Neuronal stem cell (in vitro differentiated cells): Measurements from ENCODE around the gene PGRMC2.

Experiments
- DNase-seq: peaks from one replicate; pipeline ENCODE4 v3.0.0-alpha.2; 2013; ENCODE audit warnings: low spot score
- H2AFZ ChIP-seq: one replicate; pipeline ENCODE4 v1.6.1; 2013; ENCODE audit warnings: mild to moderate bottlenecking, low read length, inconsistent platforms
- H2AK5ac ChIP-seq: 2 replicates; pipeline ENCODE4 v1.6.1; 2013; ENCODE audit warnings: low read depth, mild to moderate bottlenecking, inconsistent platforms, low read length, moderate library complexity, mixed read lengths
- H2BK120ac ChIP-seq: 2 replicates; pipeline ENCODE4 v1.6.1; 2013; ENCODE audit warnings: low read depth, mild to moderate bottlenecking, inconsistent platforms, low read length, moderate library complexity, mixed read lengths
- H2BK12ac ChIP-seq: one replicate; pipeline ENCODE4 v1.6.1; 2013; ENCODE audit warnings: low read length, inconsistent platforms
- H2BK15ac ChIP-seq: 2 replicates; pipeline ENCODE4 v1.6.1; 2013; ENCODE audit warnings: mild to moderate bottlenecking, low read length, inconsistent platforms, mixed read lengths
- H2BK5ac ChIP-seq: one replicate; pipeline ENCODE4 v1.6.1; 2013; ENCODE audit warnings: inconsistent platforms, mild to moderate bottlenecking, low read length, moderate library complexity
- H3K14ac ChIP-seq: one replicate; pipeline ENCODE4 v1.6.1; 2013; ENCODE audit warnings: low read length, inconsistent platforms
- H3K18ac ChIP-seq: 2 replicates; pipeline ENCODE4 v1.6.1; 2013; ENCODE audit warnings: low read length, inconsistent platforms
- H3K23ac ChIP-seq: 2 replicates; pipeline ENCODE4 v1.6.1; 2013; ENCODE audit warnings: low read depth, mild to moderate bottlenecking, mixed read lengths, low read length, inconsistent platforms; ENCODE audit not compliant: poor library complexity
- H3K27ac ChIP-seq: replicated peaks from 3 replicates; pipeline ENCODE4 v1.5.1; 2013; ENCODE audit warnings: low read length, inconsistent platforms
- H3K27me3 ChIP-seq, 3 experiments: 2 replicates each; pipeline ENCODE4 v1.6.1; 2013; ENCODE audit warnings: low read length in 3 of 3, mild to moderate bottlenecking in 2 of 3, inconsistent platforms in 1 of 3, low read depth in 1 of 3, mixed read lengths in 1 of 3, moderate library complexity in 1 of 3; ENCODE audit not compliant: control insufficient read depth in 3 of 3, insufficient read depth in 3 of 3
- H3K36me3 ChIP-seq, 2 donors: replicated peaks in 1 of 2; 2 replicates each; pipeline ENCODE4 v1.6.1; 2013; ENCODE audit warnings: low read length in 2 of 2; ENCODE audit not compliant: control insufficient read depth in 2 of 2, insufficient read depth in 2 of 2
- H3K4ac ChIP-seq: 2 replicates; pipeline ENCODE4 v1.6.1; 2013; ENCODE audit warnings: inconsistent platforms, mild to moderate bottlenecking, low read length, moderate library complexity
- H3K4me1 ChIP-seq, 2 donors: 1 replicate in 1 of 2; 2 replicates in 1 of 2; pipeline ENCODE4 v1.6.1; 2013; ENCODE audit warnings: low read length in 2 of 2, low read depth in 1 of 2; ENCODE audit not compliant: control insufficient read depth in 2 of 2, insufficient read depth in 1 of 2
- H3K4me2 ChIP-seq: one replicate; pipeline ENCODE4 v1.6.1; 2013; ENCODE audit warnings: mild to moderate bottlenecking, low read length, inconsistent platforms; ENCODE audit not compliant: insufficient read depth, poor library complexity, severe bottlenecking
- H3K4me3 ChIP-seq, 2 donors: 2 replicates each; pipeline ENCODE4 v1.5.1; 2013; ENCODE audit warnings: low read length in 2 of 2, mild to moderate bottlenecking in 2 of 2, inconsistent platforms in 1 of 2, moderate library complexity in 1 of 2
- H3K79me1 ChIP-seq: one replicate; pipeline ENCODE4 v1.6.1; 2013; ENCODE audit warnings: low read depth, mild to moderate bottlenecking, inconsistent platforms, low read length, moderate library complexity
- H3K9ac ChIP-seq: one replicate; pipeline ENCODE4 v1.6.1; 2013; ENCODE audit warnings: mild to moderate bottlenecking, low read depth, low read length, inconsistent platforms; ENCODE audit not compliant: poor library complexity
- H3K9me3 ChIP-seq, 2 donors: replicated peaks in 1 of 2; 2 replicates each; pipeline versions ENCODE3 to v1.6.1; 2013; ENCODE audit warnings: low read length in 2 of 2, mild to moderate bottlenecking in 2 of 2, inconsistent platforms in 1 of 2, low read depth in 1 of 2, mixed read lengths in 1 of 2, moderate library complexity in 1 of 2; ENCODE audit not compliant: control insufficient read depth in 2 of 2, insufficient read depth in 1 of 2
- H4K8ac ChIP-seq: one replicate; pipeline ENCODE4 v1.6.1; 2013; ENCODE audit warnings: low read depth, mild to moderate bottlenecking, inconsistent platforms, low read length, moderate library complexity
- H4K91ac ChIP-seq: one replicate; pipeline ENCODE4 v1.6.1; 2013; ENCODE audit warnings: low read length, low read depth, mild to moderate bottlenecking, inconsistent platforms; ENCODE audit not compliant: poor library complexity
- whole genome bisulfite sequencing, 2 donors: extraction: QIAGEN DNeasy Blood & Tissue Kit; methylation state at CpG; one replicate each; pipeline ENCODE4 v1.1.7; 2013; ENCODE audit warnings: missing lambda C conversion rate in 2 of 2, mixed read lengths in 1 of 2; ENCODE audit not compliant: insufficient read length in 2 of 2, insufficient replicate concordance in 1 of 2; ENCODE audit errors: extremely low coverage in 2 of 2; 5-methylcytosine and 5-hydroxymethylcytosine counted together

PGRMC2 gene

GRCh38 chr4:128286474-128287058 is 1.0 kb downstream of the PGRMC2 start:
- peak overlapping the region; percentile 82 for H3K27ac ChIP-seq
- H4K8ac ChIP-seq = no peak overlapping the region
- no peak overlapping the region for H4K91ac ChIP-seq
- H3K27me3 ChIP-seq = no peaks in the 10 kb centered on the region
- H3K4me3 ChIP-seq = peak overlapping the region; percentile 90 to 93
- peak overlapping the region; percentile 57 for H3K4me2 ChIP-seq
- DNase-seq = peak; percentile 5
- peaks cover 0 to 11% of the 10 kb centered on the region in 2 donors for H3K9me3 ChIP-seq
- peak overlapping the region; percentile 92 for H2AFZ ChIP-seq
- no peak overlapping the region for H2BK15ac ChIP-seq
- no peak overlapping the region for H2BK12ac ChIP-seq
- peaks cover 0 to 35% of the 10 kb centered on the region in 2 donors for H3K36me3 ChIP-seq
- H2BK5ac ChIP-seq = peak overlapping the region; percentile 72
- no peak overlapping the region for H3K18ac ChIP-seq
- no peak overlapping the region for H3K23ac ChIP-seq
- H3K79me1 ChIP-seq = peaks cover 2% of the 10 kb centered on the region
- no peak overlapping the region for H3K9ac ChIP-seq
- no peak overlapping the region for H3K14ac ChIP-seq
- H2BK120ac ChIP-seq = no peak overlapping the region
- H2AK5ac ChIP-seq = no peak overlapping the region
- H3K4ac ChIP-seq = no peak overlapping the region
- WGBS, 2 donors = no CpG with 5 or more reads among the region's 11 CpGs
- peaks cover 0 to 2% of the 10 kb centered on the region in 2 donors for H3K4me1 ChIP-seq

GRCh38 chr4:128285085-128285997 is 2.3 kb downstream of the PGRMC2 start:
- Histone ChIP-seq H3K79me1 (peaks cover 2% of the 10 kb centered on the region), H3K4me2 (peak overlapping the region; percentile 11), H3K4me1 (peaks cover 0 to 2% of the 10 kb centered on the region in 2 donors), H3K4ac (no peak overlapping the region), H2AK5ac (no peak overlapping the region), H2BK15ac (no peak overlapping the region), H2AFZ (no peak overlapping the region), H2BK5ac (no peak overlapping the region), H3K4me3 (peak overlapping the region in 1 of 2 donors; percentile 90), H3K36me3 (peaks cover 0 to 44% of the 10 kb centered on the region in 2 donors), H3K27me3 (no peaks in the 10 kb centered on the region), H3K14ac (no peak overlapping the region), H3K18ac (no peak overlapping the region), H4K91ac (no peak overlapping the region), H3K23ac (no peak overlapping the region), H4K8ac (no peak overlapping the region), H3K9me3 (peaks cover 0 to 13% of the 10 kb centered on the region in 2 donors), H3K27ac (no peak overlapping the region), H2BK120ac (no peak overlapping the region), H3K9ac (no peak overlapping the region), H2BK12ac (no peak overlapping the region)
- DNase-seq = no peak
- no CpG with 5 or more reads among the region's 18 CpGs for WGBS, 2 donors

DNA sequence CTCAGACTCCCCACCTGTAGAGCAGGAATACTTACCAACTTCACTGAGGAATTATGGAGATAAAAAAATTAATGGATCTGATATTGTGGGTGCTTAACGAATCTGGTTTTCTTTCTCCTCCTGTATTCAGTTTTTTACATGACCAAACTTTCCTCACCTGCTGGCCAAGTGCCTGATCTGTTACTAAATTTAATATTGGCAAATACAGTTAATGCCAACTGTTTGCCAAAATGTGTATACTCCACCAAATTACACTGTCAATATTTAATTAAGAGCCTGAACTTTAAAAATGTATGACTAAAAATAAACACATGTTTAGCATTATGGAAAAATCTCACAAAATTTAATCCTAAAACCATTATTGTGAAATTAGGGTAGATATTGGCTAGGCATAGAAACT is 3.3 kb downstream of the PGRMC2 start:
- no peak overlapping the region for H4K8ac ChIP-seq

GRCh38 chr4:128283071-128283470 is 4.5 kb downstream of the PGRMC2 start:
- Histone ChIP-seq H3K4me3 (no peak overlapping the region), H3K23ac (no peak overlapping the region), H3K79me1 (peaks cover 2% of the 10 kb centered on the region), H3K9ac (no peak overlapping the region), H3K9me3 (peaks cover 0 to 14% of the 10 kb centered on the region in 2 donors), H2BK15ac (no peak overlapping the region), H2BK5ac (no peak overlapping the region), H3K4me2 (no peak overlapping the region), H4K8ac (no peak overlapping the region), H3K4me1 (no peaks in the 10 kb centered on the region), H4K91ac (no peak overlapping the region), H2AFZ (no peak overlapping the region), H3K18ac (no peak overlapping the region), H2BK120ac (no peak overlapping the region), H3K27me3 (no peaks in the 10 kb centered on the region), H3K14ac (no peak overlapping the region), H3K27ac (no peak overlapping the region), H2BK12ac (no peak overlapping the region), H2AK5ac (no peak overlapping the region), H3K4ac (no peak overlapping the region), H3K36me3 (peaks cover 0 to 61% of the 10 kb centered on the region in 2 donors)
- WGBS, 2 donors = no CpG with 5 or more reads among the region's 2 CpGs
- DNase-seq = no peak

More for the DNA sequence above, 3.3 kb downstream of the PGRMC2 start:
- Histone ChIP-seq H3K4me1 (peaks cover 0 to 2% of the 10 kb centered on the region in 2 donors), H3K9ac (no peak overlapping the region), H3K9me3 (peaks cover 0 to 14% of the 10 kb centered on the region in 2 donors), H2BK15ac (no peak overlapping the region), H3K23ac (no peak overlapping the region), H3K27me3 (no peaks in the 10 kb centered on the region), H4K91ac (no peak overlapping the region), H3K27ac (no peak overlapping the region), H3K14ac (no peak overlapping the region), H2AFZ (no peak overlapping the region), H3K36me3 (peaks cover 0 to 54% of the 10 kb centered on the region in 2 donors), H3K4me3 (no peak overlapping the region), H2BK12ac (no peak overlapping the region), H2BK120ac (no peak overlapping the region), H2BK5ac (no peak overlapping the region), H3K79me1 (peaks cover 2% of the 10 kb centered on the region), H3K4me2 (no peak overlapping the region), H3K18ac (no peak overlapping the region), H3K4ac (no peak overlapping the region), H2AK5ac (no peak overlapping the region)
- no CpG with 5 or more reads among the region's 1 CpG for WGBS, 2 donors
- no peak for DNase-seq
